Hepatocyte (in vitro differentiated cells): ENCODE results near the gene ZNF831. TPM values are rescaled to one million over a fixed set of nuclear protein-coding genes. Genes with fewer than 3 reads are reported as not detected.

ENCODE experiments used
- DNase-seq: peaks from one replicate; pipeline ENCODE4 v3.0.0-alpha.2; 2016; ENCODE audit warnings: low spot score
- H2AFZ ChIP-seq: fragments of 200-600 bp; sonication (generic); 2 replicates; pipeline ENCODE4 v1.6.0; 2016; ENCODE audit warnings: antibody characterized with exemption, mild to moderate bottlenecking
- H3K27ac ChIP-seq: fragments of 200-600 bp; sonication (generic); 2 replicates; pipeline ENCODE4 v1.5.1; 2016; ENCODE audit warnings: mild to moderate bottlenecking
- H3K27me3 ChIP-seq: fragments of 200-600 bp; sonication (generic); 2 replicates; pipeline ENCODE4 v1.6.1; 2016
- H3K36me3 ChIP-seq: fragments of 200-600 bp; sonication (generic); replicated peaks from 2 replicates; pipeline ENCODE4 v1.5.1; 2016; ENCODE audit warnings: low read depth; ENCODE audit not compliant: insufficient read depth
- H3K4me1 ChIP-seq: fragments of 200-600 bp; sonication (generic); 2 replicates; pipeline ENCODE4 v1.5.1; 2016; ENCODE audit warnings: mild to moderate bottlenecking, moderate library complexity; ENCODE audit not compliant: insufficient read depth
- H3K4me2 ChIP-seq: fragments of 200-600 bp; sonication (generic); 2 replicates; pipeline ENCODE4 v1.6.0; 2016
- H3K4me3 ChIP-seq: fragments of 200-600 bp; sonication (generic); 2 replicates; pipeline ENCODE4 v1.5.1; 2016; ENCODE audit warnings: mild to moderate bottlenecking
- H3K79me2 ChIP-seq: fragments of 200-600 bp; sonication (generic); 2 replicates; pipeline ENCODE4 v1.6.0; 2017; ENCODE audit warnings: mild to moderate bottlenecking
- H3K9me2 ChIP-seq: fragments of 200-600 bp; sonication (generic); replicated peaks from 2 replicates; pipeline ENCODE4 v1.6.0; 2017; ENCODE audit warnings: mild to moderate bottlenecking; ENCODE audit not compliant: insufficient read depth
- H3K9me3 ChIP-seq: fragments of 200-600 bp; sonication (generic); 2 replicates; pipeline ENCODE4 v1.5.1; 2016; ENCODE audit warnings: low read depth, mild to moderate bottlenecking
- H4K20me1 ChIP-seq: fragments of 200-600 bp; sonication (generic); 2 replicates; pipeline ENCODE4 v1.6.0; 2016; ENCODE audit warnings: mild to moderate bottlenecking; ENCODE audit not compliant: insufficient read depth, poor library complexity, severe bottlenecking
- CTCF ChIP-seq: fragments of 200-600 bp; sonication (generic); IDR thresholded peaks from 2 replicates; pipeline ENCODE4 v1.5.1; 2016; ENCODE audit warnings: antibody characterized with exemption, mild to moderate bottlenecking; ENCODE audit not compliant: poor library complexity
- EZH2 ChIP-seq: fragments of 200-600 bp; sonication (generic); IDR thresholded peaks from 2 replicates; pipeline ENCODE4 v1.6.1; 2016; ENCODE audit warnings: antibody characterized with exemption, mild to moderate bottlenecking, borderline replicate concordance
- EZH2phosphoT487 ChIP-seq: fragments of 200-600 bp; sonication (generic); IDR thresholded peaks from one replicate; pipeline ENCODE4 v1.6.1; 2018; ENCODE audit warnings: antibody characterized with exemption, mild to moderate bottlenecking, low read depth, moderate library complexity; ENCODE audit not compliant: unreplicated experiment, severe bottlenecking
- WGBS: methylation state at CpG from one replicate; pipeline ENCODE4 v1.1.6; 2016; ENCODE audit warnings: low lambda C conversion rate; ENCODE audit errors: missing lambda C conversion rate; 5-methylcytosine and 5-hydroxymethylcytosine counted together
- polyA plus RNA-seq: library from polyadenylated mRNA; unstranded; fragments of >200 nt; fragmentation: Nextera tagmentation; extraction: Ambion mirVana; gene quantifications from 2 replicates; pipeline ENCODE4 v1.2.1, GENCODE V29; 2016
- total RNA-seq: library from RNA; depleted of rRNA; stranded (reverse); fragments of >200 nt; gene quantifications from 2 replicates; pipeline ENCODE4 v1.2.3, GENCODE V29; 2014

The ZNF831 gene
- total and polyA plus RNA-seq, 2 experiments from 2014 or later, result not detected

GRCh38 chr20:59179988-59180387 is 16.4 kb downstream of the ZNF831 start:
- H4K20me1 ChIP-seq, result no peaks in the 10 kb centered on the region
- no peaks in the 10 kb centered on the region for H3K4me1 ChIP-seq
- no peak overlapping the region for H3K4me3 ChIP-seq
- H3K27ac ChIP-seq, result no peak overlapping the region
- 88% methylated on average over 5 of the region's 5 CpGs for WGBS
- TF ChIP-seq CTCF, result no peak
- DNase-seq, result no peak
- no peaks in the 10 kb centered on the region for H3K27me3 ChIP-seq
- no peak overlapping the region for H3K4me2 ChIP-seq
- H3K79me2 ChIP-seq, result no peaks in the 10 kb centered on the region
- no peak overlapping the region for H2AFZ ChIP-seq
- H3K9me3 ChIP-seq, result no peaks in the 10 kb centered on the region
- no peaks in the 10 kb centered on the region for H3K9me2 ChIP-seq
- no peaks in the 10 kb centered on the region for H3K36me3 ChIP-seq

DNA sequence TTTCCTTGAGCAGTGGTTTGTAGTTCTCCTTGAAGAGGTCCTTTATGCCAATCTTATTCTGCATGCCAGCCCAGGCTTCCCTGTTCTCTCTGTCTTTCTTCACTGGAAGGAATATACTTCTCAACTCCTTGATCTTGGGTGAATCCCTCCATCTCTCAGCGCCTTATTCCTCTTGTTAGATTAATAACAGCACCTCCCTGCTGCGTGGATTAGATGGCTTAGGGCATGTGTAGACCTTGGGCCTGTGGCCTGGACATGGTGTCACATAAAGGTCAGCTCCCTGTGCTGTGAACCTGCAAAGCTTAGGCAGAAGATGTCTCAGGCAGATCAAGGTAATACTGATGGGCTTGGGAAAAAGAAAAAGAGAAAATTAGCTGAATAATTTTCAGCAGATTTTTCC is 18.3 kb downstream of the ZNF831 start:
- Histone ChIP-seq H3K4me1 (no peaks in the 10 kb centered on the region), H3K4me2 (no peak overlapping the region), H3K4me3 (no peak overlapping the region), H3K27ac (no peak overlapping the region), H3K27me3 (peaks cover 5% of the 10 kb centered on the region), H2AFZ (no peak overlapping the region), H3K79me2 (no peaks in the 10 kb centered on the region), H4K20me1 (no peaks in the 10 kb centered on the region), H3K9me2 (no peaks in the 10 kb centered on the region), H3K9me3 (no peaks in the 10 kb centered on the region), H3K36me3 (no peaks in the 10 kb centered on the region)
- no peak for DNase-seq
- 86% methylated on average over 2 of the region's 2 CpGs for WGBS
- TF ChIP-seq EZH2phosphoT487, result no peak
- TF ChIP-seq CTCF, result no peak
- TF ChIP-seq EZH2, result no peak

DNA sequence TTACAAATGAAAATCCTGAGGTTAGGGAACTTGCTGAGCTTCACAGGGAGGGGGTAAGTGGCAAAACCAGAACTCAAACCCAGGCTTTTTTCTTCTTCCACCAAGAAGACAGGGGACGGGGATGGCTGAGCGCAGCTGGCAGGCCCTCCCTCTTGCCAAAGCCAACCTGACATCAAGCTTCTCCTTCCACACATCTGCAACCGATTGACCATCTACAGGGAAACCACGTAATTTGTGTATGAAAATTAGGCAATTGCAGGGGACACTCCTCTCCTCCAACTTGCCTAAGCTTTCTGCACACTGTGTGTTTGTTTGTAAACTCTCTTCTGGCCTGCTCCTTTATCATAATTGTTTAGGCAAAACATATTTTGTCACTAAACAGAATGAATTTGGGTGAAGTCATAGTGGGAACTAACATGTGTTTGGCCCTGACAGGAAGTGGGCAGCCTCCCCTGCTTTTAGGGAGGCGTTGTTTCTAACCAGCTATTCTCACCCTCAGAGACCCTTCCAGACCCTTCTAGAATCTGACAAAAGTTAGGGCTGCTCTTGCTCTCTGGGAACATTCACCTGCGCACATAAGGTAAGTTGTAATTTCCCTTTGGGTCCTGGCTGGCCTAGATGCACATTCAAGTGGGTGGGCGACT is 18.9 kb downstream of the ZNF831 start:
- Histone ChIP-seq H3K79me2 (no peaks in the 10 kb centered on the region), H3K27ac (no peak overlapping the region), H4K20me1 (no peaks in the 10 kb centered on the region), H2AFZ (no peak overlapping the region), H3K4me3 (no peak overlapping the region), H3K27me3 (peaks cover 5% of the 10 kb centered on the region), H3K4me2 (no peak overlapping the region), H3K9me2 (no peaks in the 10 kb centered on the region), H3K4me1 (no peaks in the 10 kb centered on the region), H3K36me3 (no peaks in the 10 kb centered on the region), H3K9me3 (no peaks in the 10 kb centered on the region)
- 81% methylated on average over 7 of the region's 7 CpGs for WGBS
- TF ChIP-seq CTCF (no peak), EZH2 (no peak), EZH2phosphoT487 (no peak)
- no peak for DNase-seq

- Histone ChIP-seq H3K9me3 (no peaks in the 10 kb centered on the region), H3K4me1 (no peaks in the 10 kb centered on the region), H3K4me2 (no peak overlapping the region), H3K27ac (no peak overlapping the region), H2AFZ (no peak overlapping the region), H3K27me3 (peaks cover 5% of the 10 kb centered on the region), H3K4me3 (no peak overlapping the region), H3K36me3 (no peaks in the 10 kb centered on the region), H4K20me1 (no peaks in the 10 kb centered on the region), H3K9me2 (no peaks in the 10 kb centered on the region), H3K79me2 (no peaks in the 10 kb centered on the region)
- DNase-seq, result no peak
- no peak for TF ChIP-seq CTCF
Measured at GRCh38 chr20:59183751-59184150, 20.1 kb downstream of the ZNF831 start.
